HG02571 (cell line): ENCODE results near the gene SUZ12.
"Not testable (repeated sequence)": the region's sequence is repeated elsewhere in the genome, so short reads cannot be mapped to it uniquely, and the experiment has no call there.

Experiments
- ATAC-seq: cut with Tn5 transposase; IDR thresholded peaks from one replicate; pipeline ENCODE4 v1.9.1; 2021; ENCODE audit warnings: mild to moderate bottlenecking, moderate library complexity; ENCODE audit not compliant: unreplicated experiment

The SUZ12 gene

DNA sequence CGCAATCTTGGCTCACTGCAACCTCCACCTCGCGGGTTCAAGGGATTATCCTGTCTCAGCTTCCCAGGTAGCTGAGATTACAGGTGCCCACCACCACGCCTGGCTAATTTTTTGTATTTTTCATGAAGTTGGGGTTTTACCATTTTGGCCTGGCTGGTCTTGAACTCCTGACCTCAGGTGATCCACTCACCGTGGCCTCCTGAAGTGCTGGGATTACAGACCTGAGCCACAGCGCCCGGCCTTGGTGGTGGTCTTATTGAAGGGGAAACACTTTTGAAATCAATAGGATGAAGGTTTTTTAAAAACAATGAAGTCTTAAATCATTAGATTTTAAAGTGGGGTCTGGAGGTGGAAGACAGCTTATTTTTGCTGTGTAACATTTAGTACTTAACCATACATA is 5.6 kb downstream of the SUZ12 start:
- ATAC-seq: not testable (repeated sequence)

DNA sequence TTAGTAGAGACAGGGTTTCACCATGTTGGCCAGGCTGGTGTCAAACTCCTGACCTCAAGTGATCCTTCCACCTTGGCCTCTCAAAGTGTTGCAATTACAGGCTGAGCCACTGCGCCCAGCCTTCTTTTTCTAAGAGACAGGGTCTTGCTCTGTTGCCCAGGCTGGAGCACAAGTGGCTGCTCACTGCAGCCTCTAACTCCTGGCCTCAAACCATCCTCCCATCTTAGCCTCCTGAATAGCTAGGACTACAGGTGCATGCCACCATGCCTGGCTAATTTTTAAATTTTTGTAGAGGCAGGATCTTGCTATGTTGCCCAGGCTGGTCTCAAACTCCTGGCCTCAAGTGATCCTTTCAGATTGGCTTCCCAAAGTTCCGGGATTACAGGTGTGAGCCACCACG is 15.1 kb downstream of the SUZ12 start:
- ATAC-seq: not testable (repeated sequence)

DNA sequence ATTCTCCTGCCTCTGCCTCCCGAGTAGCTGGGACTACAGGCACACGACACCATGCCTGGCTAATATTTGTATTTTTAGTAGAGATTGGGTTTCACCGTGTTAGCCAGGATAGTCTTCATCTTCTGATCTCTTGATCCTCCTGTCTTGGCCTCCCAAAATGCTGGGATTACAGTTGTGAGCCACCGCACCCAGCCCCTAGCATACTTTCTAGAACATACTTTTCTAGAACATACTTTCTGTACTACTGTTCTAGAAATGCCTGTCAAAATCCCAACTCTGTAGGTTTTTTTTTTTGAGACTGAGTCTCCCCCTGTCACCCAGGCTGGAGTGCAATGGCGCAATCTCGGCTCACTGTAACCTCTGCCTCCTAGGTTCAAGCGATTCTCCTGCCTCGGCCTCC is 27.3 kb downstream of the SUZ12 start:
- ATAC-seq: not testable (repeated sequence)

DNA sequence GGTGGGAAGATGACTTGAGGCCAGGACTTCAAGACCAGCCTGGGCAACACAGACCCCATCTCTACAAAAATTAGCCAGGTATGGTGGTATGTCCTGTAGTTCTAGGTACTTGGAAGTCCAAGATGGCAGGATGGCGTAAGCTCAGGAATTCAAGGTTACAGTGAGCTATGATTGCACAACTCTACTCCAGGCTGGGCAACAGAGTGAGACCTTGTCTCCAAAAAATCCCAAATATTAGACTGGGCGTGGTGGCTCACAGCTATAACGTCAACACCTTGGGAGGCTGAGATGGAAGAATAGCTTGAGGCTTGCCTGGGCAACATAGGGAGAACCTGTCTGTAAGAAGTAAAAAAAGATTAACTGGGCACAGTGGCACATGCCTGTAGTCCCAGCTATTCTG is 30.8 kb downstream of the SUZ12 start:
- ATAC-seq: no peak

DNA sequence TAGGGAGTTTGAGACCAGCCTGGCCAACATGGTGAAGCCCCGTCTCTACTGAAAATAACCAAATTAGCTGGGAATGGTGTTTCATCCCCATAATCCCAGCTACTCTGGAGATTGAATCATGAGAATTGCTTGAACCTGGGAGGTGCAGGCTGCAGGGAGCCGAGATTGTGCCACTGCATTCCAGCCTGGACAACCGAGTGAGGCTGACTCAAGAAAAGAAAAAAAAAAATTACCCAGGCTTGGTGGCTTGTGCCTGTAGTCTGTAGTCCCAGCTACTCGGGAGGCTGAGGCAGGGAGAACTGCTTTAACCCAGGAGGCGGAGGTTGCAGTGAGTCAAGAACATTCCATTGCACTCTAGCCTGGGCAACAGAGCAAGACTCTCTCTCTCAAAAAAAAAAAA is 33.6 kb downstream of the SUZ12 start:
- ATAC-seq: not testable (repeated sequence)

DNA sequence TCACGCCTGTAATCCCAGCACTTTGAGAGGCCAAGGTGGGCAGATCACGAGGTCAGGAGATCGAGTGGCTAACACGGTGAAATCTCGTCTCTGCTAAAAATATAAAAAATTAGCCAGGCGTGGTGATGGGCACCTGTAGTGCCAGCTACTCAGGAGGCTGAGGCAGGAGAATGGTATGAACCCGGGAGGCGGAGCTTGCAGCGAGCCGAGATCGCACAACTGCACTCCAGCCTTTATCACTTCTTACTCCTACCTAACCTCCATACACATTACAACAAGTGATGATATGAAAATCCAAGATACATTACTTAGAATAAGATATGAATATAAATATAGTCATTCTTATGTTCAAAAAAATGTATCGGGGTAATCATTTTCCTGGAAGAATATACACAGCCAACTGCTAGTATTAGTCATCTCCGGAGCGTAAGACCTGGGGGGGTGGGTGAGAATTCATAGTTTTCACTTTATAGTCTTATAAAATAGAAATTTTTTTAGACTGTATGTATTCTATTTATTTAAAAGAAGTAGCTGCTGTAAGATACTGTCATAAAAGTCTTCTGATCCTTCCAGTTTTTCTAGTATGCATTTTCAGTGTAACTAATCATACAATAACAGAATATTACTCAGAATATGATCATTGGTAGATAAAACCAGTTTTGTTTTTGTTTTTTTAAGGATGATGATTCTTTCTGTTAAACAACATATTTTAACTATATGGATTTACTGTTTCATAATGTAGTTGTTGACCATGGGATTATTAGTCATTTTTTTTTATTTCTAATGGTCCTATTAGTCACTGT is 37.7 kb downstream of the SUZ12 start:
- ATAC-seq: not testable (repeated sequence)

DNA sequence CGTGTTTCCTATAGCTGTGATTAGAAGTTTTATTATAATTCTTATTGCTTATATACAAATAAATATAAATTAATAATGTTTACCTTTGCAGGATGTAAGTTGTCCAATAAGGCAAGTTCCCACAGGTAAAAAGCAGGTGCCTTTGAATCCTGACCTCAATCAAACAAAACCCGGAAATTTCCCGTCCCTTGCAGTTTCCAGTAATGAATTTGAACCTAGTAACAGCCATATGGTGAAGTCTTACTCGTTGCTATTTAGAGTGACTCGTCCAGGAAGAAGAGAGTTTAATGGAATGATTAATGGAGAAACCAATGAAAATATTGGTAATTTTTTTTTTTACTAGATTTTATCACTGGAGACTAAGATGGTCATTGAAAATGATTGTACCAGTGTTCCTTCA is 38.6 kb downstream of the SUZ12 start:
- ATAC-seq: not testable (repeated sequence)

DNA sequence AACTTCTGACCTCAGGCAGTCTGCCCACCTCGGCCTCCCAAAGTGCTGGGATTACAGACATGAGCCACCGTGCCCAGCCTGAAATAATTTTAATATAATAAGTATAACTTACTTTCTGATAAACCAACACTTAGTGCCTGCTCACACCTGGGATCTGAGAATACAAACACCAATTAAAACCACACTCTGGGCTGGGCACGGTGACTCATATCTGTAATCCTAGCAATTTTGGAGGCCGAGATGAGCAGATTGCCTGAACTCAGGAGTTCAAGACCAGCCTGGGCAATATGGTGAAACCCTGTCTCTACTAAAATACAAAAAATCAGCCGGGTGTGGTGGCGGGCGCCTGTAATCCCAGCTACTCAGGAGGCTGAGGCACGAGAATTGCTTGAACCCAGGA is 55.0 kb downstream of the SUZ12 start:
- not testable (repeated sequence) for ATAC-seq

DNA sequence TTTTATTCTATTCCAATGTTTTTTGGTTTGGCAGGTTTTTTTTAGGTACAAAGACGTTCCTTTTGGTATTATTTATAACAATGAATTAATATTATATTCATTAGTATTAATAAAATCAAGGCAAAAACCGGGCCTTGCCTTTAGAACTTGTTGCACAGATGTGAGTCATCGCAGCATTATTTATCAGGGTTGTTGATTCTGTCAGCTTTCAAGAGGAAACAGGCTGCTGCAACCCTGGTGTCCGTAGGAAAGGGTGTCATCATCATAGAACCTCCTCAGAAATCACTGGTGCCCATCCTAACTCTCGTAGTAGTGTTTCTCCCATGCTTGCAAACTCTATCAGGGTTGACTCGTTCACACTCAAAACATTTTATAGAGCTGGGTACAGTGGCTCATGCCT is 60.2 kb downstream of the SUZ12 start:
- ATAC-seq: no peak

DNA sequence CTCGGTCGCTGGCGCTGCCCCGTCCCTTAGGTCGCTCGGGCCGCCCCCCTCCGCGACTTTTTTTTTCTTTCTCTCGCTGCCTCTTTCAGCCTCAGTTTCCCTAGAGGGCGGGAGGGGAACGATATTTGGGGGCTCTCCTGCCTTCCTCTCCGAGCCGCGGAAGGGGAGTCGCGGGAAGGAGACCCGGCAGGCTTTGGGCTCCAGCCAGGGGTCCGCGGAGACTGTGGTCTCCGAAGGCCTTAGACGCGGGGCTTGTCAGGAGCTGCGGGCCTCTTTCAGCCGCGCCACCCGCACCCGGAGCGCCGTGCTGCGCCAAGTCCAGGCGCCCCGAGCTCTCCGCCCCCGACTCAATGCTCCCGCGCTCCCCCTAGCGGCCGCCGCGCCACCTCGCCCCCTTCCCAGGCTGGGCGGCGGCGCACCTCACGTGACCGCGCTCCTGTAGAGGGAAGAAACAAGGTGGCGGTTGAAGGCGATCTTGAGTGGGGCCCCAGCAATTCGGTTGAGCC is 70.2 kb downstream of the SUZ12 start, which contains the start of gene LRRC37B:
LRRC37B (plus strand) TSS at position 427 of the 506 bp plus-strand sequence. CDS start 14,010 bp downstream, outside the sequence.
- ATAC-seq: peak; percentile 84

DNA sequence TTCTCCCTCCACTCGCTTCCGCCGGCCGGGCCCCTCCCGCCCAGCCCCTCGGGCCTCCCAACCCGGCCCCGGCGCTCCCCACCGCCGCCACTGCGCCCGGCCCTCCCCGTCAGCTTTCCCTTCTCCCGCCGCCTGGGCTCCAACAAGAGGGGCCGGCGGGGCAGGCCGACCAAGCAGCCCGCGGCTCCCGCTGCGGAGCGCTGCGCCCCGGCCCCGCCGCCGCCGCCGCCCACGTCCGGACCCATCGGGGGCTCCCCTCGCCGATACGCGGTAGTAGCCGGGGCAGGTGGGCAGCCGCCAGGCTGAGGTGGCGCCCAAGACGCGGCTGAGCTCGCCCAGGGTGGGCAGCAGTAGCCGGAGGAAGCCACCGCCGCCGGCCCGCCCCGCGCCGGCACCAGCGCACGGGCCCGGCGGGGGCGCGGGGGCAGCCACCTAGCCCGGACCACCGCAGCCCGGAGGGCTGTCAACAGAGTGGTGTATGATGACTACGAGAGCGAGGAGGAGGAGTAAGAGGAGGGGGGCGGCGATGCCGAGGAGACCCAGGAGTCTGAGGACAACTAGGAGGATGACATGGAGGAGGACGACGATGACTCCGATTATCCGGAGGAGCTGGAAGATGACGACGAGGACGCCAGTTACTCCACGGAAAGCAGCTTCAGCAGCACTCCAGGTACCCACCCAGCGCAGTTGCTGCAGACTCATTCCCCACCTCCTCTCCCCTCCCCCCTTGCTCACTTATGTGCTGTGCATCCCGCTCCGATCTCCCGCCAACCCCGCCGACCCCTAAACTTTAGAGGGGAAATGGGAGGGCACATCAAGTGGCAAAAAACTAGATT is 70.9 kb downstream of the SUZ12 start:
- peak; percentile 38 for ATAC-seq

DNA sequence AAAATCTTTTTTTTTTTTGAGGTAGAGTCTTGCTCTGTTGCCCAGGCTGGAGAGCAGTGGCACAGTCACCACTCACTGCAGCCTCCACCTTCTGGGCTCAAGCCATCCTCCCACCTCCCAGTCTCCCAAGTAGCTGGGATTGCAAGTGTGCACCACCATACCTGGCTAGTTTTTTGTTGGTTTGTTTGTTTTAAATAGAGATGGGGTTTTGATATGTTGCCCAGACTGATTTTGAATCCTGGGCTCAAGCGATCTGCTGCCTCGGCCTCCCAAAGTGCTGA is 72.4 kb downstream of the SUZ12 start:
- no peak for ATAC-seq

DNA sequence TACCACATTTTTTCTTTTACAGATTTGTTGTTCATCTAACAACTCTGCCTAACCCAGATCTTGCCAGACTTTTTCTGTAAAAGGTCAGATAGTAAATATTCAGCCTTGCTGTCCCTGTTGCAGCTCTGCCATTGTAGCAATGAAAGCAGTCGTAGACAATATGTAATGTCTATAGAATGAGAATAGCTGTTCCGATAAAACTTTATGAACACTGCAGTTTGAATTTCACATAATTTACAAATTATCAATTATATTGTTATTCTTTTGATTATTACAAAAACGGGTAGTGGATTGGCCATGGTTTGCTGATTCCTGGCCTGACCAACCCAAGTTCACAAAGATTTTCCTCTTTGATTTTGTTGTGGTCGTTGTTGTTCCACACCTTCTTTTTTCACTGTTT is 73.3 kb downstream of the SUZ12 start:
- ATAC-seq: no peak

DNA sequence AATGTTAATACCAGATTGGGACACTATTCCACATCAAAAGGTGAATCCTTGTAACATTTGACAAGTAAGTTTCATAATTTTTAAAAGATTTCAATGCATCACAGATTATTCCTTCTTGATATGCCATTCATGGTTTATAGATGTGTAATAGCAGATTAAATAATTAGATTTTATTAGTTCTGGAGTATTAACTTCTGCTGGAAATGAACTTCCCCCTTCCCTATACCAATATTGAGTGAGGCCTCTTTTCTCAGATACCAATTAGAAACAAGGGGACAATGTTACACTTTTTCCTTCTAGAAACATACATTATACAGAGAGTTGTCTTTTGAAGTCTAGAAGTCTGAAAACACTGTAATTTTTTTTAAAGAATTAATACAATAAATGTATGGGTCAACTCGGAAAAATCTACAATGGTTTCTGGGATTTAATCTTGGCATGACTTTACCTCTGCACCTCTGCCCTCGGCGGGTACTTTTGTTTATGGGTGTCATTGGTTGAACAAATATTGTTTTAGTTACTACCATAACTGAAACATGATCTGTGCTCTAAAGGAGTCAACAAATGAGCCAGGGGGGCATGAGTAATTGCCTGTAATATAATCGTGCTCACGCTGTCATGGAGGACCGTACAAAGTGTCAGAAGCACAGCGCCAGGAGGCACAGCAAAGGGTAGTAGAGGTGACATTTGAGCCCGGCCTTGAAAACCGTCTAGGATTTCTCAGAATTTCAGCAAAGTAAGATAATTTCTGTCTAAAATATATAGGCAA is 78.6 kb downstream of the SUZ12 start:
- ATAC-seq: no peak

DNA sequence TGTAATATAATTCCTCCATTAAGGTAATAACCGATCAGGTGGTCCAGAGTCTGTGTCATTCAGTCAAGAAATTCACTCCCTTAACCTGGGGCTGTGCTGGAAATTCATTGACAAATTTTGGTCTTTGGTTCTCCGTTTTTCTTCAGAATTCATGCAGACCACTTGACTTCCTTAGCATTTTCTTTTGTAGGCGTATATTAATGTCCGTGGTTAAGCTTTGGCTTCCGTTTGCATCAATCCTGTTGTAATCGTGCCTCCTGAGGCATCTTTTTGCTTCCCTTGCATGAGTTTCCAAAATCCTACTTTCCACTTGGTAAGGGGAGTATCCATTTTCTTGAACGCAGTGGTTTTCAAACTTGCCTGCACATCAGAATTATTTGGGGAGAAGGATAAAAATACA is 79.4 kb downstream of the SUZ12 start:
- ATAC-seq: no peak

DNA sequence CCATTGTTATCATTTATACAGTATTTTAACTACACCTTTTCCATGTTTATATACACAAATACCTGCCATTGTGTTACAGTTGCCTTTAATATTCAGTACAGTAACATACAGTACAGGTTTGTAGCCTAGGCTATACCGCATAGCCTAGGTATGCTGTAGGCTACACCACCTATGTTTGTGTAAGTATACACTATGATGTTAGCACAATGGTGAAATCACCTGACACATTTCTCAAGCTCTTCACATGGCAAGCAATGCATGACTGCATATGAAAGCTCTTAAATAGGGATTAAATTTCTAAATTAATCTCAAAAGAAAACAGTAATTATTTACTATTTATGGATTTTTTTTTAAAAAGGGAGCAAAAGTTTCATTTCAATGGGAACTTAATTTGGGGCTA is 82.4 kb downstream of the SUZ12 start:
- no peak for ATAC-seq

DNA sequence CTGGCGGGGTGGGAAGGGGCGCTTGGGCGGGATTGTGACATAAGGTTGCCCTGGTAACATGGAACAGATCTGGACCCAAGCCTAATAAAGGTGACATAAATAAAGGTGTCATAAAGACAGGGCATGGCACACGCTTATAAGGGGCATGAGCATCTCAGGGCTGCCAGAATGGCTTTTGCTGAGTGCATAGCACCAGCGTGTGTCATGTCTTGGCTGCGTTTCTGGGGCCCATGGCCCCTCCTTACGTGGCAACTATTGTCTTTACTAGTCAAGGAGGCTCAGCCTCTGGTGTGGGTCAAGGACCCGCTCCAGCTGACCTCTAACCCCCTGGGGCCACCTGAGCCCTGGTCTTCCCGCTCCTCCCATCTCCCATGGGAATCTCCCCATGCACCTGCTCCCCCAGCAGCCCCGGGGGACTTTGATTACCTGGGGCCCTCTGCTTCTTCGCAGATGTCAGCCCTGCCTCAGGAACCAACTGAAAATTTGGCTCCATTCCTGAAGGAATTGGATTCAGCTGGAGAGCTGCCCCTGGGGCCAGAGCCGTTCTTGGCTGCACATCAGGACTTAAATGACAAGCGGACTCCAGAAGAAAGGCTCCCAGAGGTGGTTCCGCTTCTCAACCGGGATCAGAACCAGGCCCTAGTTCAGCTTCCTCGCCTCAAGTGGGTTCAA is 84.3 kb downstream of the SUZ12 start:
- ATAC-seq: no peak

DNA sequence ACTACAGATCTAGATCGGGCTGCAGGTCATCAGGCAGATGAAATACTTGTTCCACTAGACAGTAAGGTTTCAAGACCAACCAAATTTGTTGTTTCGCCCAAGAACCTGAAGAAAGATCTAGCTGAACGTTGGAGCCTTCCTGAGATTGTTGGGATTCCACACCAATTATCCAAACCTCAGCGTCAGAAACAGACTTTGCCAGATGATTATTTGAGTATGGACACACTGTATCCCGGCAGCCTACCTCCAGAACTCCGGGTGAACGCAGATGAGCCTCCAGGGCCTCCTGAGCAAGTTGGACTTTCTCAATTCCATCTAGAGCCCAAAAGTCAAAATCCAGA is 84.8 kb downstream of the SUZ12 start:
- no peak for ATAC-seq

DNA sequence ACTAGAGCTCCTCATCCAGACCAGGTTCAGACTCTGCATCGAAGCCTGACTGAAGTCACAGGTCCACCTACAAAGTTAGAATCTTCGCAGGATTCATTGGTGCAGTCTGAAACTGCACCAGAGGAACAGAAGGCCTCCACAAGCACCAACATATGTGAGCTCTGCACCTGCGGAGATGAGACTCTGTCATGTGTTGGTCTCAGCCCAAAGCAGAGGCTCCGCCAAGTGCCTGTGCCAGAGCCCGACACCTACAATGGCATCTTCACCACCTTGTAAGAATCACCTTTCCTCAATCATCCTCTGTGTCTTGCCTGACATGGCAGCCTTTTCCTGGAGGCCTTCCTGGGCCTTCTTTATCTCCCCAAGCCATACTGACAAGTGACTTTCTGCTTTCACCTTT is 85.7 kb downstream of the SUZ12 start:
- not testable (repeated sequence) for ATAC-seq

DNA sequence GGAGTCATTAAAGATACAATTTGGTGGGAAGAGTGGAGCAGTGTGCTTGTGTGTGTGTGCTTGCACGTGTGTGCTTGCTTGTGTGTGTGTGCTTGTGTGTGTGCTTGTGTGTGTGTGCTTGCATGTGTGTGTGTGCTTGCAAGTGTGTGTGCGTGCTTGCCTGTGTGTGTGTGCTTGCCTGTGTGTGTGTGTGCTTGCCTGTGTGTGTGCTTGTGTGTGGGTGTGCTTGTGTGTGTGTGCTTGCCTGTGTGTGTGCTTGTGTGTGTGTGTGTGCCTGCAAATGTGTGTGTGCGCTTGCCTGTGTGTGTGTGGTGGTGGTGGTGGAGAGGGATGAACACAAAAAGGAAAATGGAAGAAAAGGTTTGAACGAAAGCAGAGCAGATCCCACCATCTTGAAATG is 90.5 kb downstream of the SUZ12 start:
- not testable (repeated sequence) for ATAC-seq

DNA sequence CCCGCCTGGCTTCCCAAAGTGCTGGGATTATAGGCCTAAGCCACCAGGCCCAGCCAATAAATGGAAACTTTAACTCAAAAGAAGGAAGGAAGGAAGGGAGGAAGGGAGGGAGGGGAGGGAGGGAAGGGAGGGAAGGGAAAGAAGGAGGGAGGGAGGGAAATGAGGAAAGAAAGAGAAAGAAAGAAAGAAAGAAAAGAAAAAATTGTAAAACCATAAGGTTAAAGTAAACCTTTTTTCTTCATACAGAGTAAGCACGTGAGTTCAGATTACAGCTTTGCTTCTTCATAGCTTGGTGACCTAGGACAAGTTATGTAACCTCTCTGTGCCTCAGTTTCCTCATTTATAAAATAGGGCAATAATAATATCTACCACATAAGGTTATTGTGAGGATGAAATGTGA is 96.4 kb downstream of the SUZ12 start:
- ATAC-seq: no peak
